ENCODE results near the gene DHRS7B.

GRCh38 chr17:21089933-21090901 is 36.5 kb upstream of the DHRS7B start:
- no peak for TF ChIP-seq CTCF (conservative IDR thresholded peaks at IDR 0.05; ENCODE audit: low read depth, low read length)
- TF ChIP-seq EZH2 (IDR thresholded peaks at IDR 0.05; ENCODE audit: low read length, unreplicated experiment) = no peak
- TF ChIP-seq EZH2phosphoT487 (IDR thresholded peaks at IDR 0.05; ENCODE audit: borderline replicate concordance, low read length) = no peak

All from PC-3 (cell line).